Type B pancreatic cell (in vitro differentiated cells): ENCODE data around the gene KLHL6. TPM values are rescaled to one million over a fixed set of nuclear protein-coding genes. Genes with fewer than 3 reads are reported as not detected.

ENCODE experiments used
- DNase-seq: peaks from one replicate; pipeline ENCODE4 v3.0.0; 2021; ENCODE audit warnings: mixed read lengths; ENCODE audit not compliant: unreplicated experiment; ENCODE audit errors: extremely low spot score
- H3K27ac Mint-ChIP-seq: 2 replicates; pipeline ENCODE4 v1.8.0; 2021; ENCODE audit warnings: mild to moderate bottlenecking, mixed read lengths
- H3K27me3 Mint-ChIP-seq: 2 replicates; pipeline ENCODE4 v1.8.0; 2021; ENCODE audit warnings: mixed read lengths
- H3K36me3 Mint-ChIP-seq: 2 replicates; pipeline ENCODE4 v1.8.0; 2021; ENCODE audit warnings: mixed read lengths
- H3K4me1 Mint-ChIP-seq: one replicate; pipeline ENCODE4 v1.8.0; 2021; ENCODE audit warnings: mixed read lengths; ENCODE audit not compliant: unreplicated experiment
- H3K4me3 Mint-ChIP-seq: 2 replicates; pipeline ENCODE4 v1.8.0; 2021; ENCODE audit warnings: mild to moderate bottlenecking, mixed read lengths
- H3K9me3 Mint-ChIP-seq: 2 replicates; pipeline ENCODE4 v1.8.0; 2021; ENCODE audit warnings: mixed read lengths
- CTCF ChIP-seq: fragments of 200-600 bp; sonication (generic); conservative IDR thresholded peaks from 2 replicates; pipeline ENCODE4 v1.5.0; 2021; ENCODE audit warnings: antibody characterized with exemption, mild to moderate bottlenecking
- total RNA-seq: library from RNA; stranded (reverse); gene quantifications from 2 replicates; pipeline ENCODE4 v1.2.1, GENCODE V29; 2021; ENCODE audit warnings: low replicate concordance

Gene KLHL6
- total RNA-seq, 1 donor from 2014 or later = not detected

GRCh38 chr3:183563536-183563874 is 8.0 kb upstream of the KLHL6 start:
- no peaks in the 10 kb centered on the region for H3K9me3 Mint-ChIP-seq

GRCh38 chr3:183560607-183561006 is 5.1 kb upstream of the KLHL6 start:
- no peaks in the 10 kb centered on the region for H3K9me3 Mint-ChIP-seq
- no peak for DNase-seq
- no peak overlapping the region for H3K4me3 Mint-ChIP-seq
- no peak overlapping the region for H3K27ac Mint-ChIP-seq
- H3K27me3 Mint-ChIP-seq = no peaks in the 10 kb centered on the region
- TF ChIP-seq CTCF = peak; percentile 21
- H3K4me1 Mint-ChIP-seq = peaks cover 5% of the 10 kb centered on the region
- H3K36me3 Mint-ChIP-seq = no peaks in the 10 kb centered on the region

More at GRCh38 chr3:183563536-183563874, 8.0 kb upstream of the KLHL6 start:
- H3K4me3 Mint-ChIP-seq = no peak overlapping the region
- peaks cover 5% of the 10 kb centered on the region for H3K4me1 Mint-ChIP-seq
- no peaks in the 10 kb centered on the region for H3K27me3 Mint-ChIP-seq
- TF ChIP-seq CTCF = no peak
- DNase-seq = no peak
- no peaks in the 10 kb centered on the region for H3K36me3 Mint-ChIP-seq
- H3K27ac Mint-ChIP-seq = no peak overlapping the region

GRCh38 chr3:183558495-183558894 is 3.0 kb upstream of the KLHL6 start:
- no peaks in the 10 kb centered on the region for H3K9me3 Mint-ChIP-seq
- no peaks in the 10 kb centered on the region for H3K36me3 Mint-ChIP-seq
- no peak overlapping the region for H3K27ac Mint-ChIP-seq
- no peaks in the 10 kb centered on the region for H3K27me3 Mint-ChIP-seq
- TF ChIP-seq CTCF = no peak
- peaks cover 8% of the 10 kb centered on the region for H3K4me1 Mint-ChIP-seq
- no peak overlapping the region for H3K4me3 Mint-ChIP-seq
- DNase-seq = no peak

- no peak overlapping the region for H3K27ac Mint-ChIP-seq
- H3K4me1 Mint-ChIP-seq = peaks cover 4% of the 10 kb centered on the region
- DNase-seq = no peak
- no peaks in the 10 kb centered on the region for H3K9me3 Mint-ChIP-seq
- H3K36me3 Mint-ChIP-seq = no peaks in the 10 kb centered on the region
- H3K4me3 Mint-ChIP-seq = no peak overlapping the region
- H3K27me3 Mint-ChIP-seq = no peaks in the 10 kb centered on the region
- no peak for TF ChIP-seq CTCF
Measured at GRCh38 chr3:183556722-183557121, 1.2 kb upstream of the KLHL6 start.

- Mint-ChIP-seq H3K27ac (no peak overlapping the region), H3K9me3 (no peaks in the 10 kb centered on the region), H3K4me3 (no peak overlapping the region), H3K36me3 (no peaks in the 10 kb centered on the region), H3K4me1 (peaks cover 4% of the 10 kb centered on the region), H3K27me3 (no peaks in the 10 kb centered on the region)
- no peak for DNase-seq
- TF ChIP-seq CTCF = no peak
Measured at GRCh38 chr3:183554377-183554776, 1.1 kb downstream of the KLHL6 start.
